LNCAP (cell line): Measurements from ENCODE around the gene TPI1.

Experiments
- CTCF ChIP-seq: fragments of 450-650 bp; IDR thresholded peaks from 2 replicates; pipeline ENCODE4 v1.5.1; 2017; ENCODE audit warnings: mild to moderate bottlenecking

The TPI1 gene

GRCh38 chr12:6871052-6871957 is 4.0 kb downstream of the TPI1 start:
- no peak for TF ChIP-seq CTCF

- TF ChIP-seq CTCF, result peak; percentile 98
Measured at GRCh38 chr12:6872073-6873048, 5.0 kb downstream of the TPI1 start.

GRCh38 chr12:6873094-6874014 is 6.0 kb downstream of the TPI1 start, which contains the start of gene SPSB2:
TSS of gene SPSB2 (minus strand) at chr12:6873303. CDS start at chr12:6872901, 402 bp downstream.
- no peak for TF ChIP-seq CTCF

- no peak for TF ChIP-seq CTCF
Measured at GRCh38 chr12:6883252-6883651, 15.9 kb downstream of the TPI1 start.

GRCh38 chr12:6883683-6884082 is 16.4 kb downstream of the TPI1 start:
- TF ChIP-seq CTCF, result no peak

- no peak for TF ChIP-seq CTCF
Measured at GRCh38 chr12:6884539-6884938, 17.2 kb downstream of the TPI1 start.
